ENCODE measurements around the gene ABLIM2.

DNA sequence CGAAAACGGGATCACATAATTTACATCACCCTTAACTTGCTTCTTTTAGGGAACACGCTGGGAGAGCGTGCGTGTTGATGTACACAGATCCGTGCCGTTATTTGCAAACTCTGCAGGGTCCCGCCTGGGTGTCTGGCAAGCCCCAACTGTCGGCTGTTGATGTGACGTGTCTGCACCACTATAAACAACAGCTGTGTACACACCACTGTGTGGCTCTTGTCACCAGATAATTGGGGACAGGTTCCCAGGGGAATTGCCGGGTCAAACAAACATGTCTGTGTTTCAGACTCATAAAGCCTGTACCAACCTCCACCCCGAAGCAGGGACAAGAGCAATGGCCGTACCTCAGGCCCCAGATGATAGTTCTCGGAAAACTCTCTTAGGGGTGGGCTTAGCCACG lies 113.9 kb downstream of the ABLIM2 start:
- TF ChIP-seq, protein P1, sequence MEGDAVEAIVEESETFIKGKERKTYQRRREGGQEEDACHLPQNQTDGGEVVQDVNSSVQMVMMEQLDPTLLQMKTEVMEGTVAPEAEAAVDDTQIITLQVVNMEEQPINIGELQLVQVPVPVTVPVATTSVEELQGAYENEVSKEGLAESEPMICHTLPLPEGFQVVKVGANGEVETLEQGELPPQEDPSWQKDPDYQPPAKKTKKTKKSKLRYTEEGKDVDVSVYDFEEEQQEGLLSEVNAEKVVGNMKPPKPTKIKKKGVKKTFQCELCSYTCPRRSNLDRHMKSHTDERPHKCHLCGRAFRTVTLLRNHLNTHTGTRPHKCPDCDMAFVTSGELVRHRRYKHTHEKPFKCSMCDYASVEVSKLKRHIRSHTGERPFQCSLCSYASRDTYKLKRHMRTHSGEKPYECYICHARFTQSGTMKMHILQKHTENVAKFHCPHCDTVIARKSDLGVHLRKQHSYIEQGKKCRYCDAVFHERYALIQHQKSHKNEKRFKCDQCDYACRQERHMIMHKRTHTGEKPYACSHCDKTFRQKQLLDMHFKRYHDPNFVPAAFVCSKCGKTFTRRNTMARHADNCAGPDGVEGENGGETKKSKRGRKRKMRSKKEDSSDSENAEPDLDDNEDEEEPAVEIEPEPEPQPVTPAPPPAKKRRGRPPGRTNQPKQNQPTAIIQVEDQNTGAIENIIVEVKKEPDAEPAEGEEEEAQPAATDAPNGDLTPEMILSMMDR (IDR thresholded peaks at IDR 0.05), result no peak
- no peak for TF ChIP-seq POLR2A (IDR thresholded peaks at IDR 0.05)
